ENCODE results near the gene EPB41L3.

EPB41L3 gene

DNA sequence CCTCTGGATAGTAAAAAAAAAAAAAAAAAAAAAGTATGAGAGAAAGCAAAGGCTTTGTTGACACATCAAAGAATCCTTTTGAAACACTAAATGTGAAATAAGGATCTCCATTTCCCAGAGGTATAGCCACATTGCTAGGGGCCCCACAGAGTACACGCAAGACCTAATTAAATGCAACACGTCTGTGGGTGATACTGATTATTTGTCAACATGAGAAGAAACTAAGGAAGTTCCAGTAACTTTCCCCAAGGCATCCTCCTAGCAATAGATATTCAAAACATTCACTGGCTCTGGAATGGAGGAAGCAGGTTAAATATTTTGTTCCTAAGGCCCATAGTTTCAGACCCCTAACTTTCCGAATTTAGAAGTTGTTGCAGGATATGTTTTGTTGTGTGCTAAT is 24.6 kb upstream of the EPB41L3 start (continued):
- TF ChIP-seq, protein P1, sequence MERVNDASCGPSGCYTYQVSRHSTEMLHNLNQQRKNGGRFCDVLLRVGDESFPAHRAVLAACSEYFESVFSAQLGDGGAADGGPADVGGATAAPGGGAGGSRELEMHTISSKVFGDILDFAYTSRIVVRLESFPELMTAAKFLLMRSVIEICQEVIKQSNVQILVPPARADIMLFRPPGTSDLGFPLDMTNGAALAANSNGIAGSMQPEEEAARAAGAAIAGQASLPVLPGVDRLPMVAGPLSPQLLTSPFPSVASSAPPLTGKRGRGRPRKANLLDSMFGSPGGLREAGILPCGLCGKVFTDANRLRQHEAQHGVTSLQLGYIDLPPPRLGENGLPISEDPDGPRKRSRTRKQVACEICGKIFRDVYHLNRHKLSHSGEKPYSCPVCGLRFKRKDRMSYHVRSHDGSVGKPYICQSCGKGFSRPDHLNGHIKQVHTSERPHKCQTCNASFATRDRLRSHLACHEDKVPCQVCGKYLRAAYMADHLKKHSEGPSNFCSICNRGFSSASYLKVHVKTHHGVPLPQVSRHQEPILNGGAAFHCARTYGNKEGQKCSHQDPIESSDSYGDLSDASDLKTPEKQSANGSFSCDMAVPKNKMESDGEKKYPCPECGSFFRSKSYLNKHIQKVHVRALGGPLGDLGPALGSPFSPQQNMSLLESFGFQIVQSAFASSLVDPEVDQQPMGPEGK (CRISPR knock-in tag; IDR thresholded peaks at IDR 0.05; ENCODE audit: borderline replicate concordance) = no peak
- no peak for TF ChIP-seq TCF4 (CRISPR knock-in tag; IDR thresholded peaks at IDR 0.05; ENCODE audit: borderline replicate concordance)
- TF ChIP-seq TSHZ2 (CRISPR knock-in tag; IDR thresholded peaks at IDR 0.05) = no peak
- no peak for TF ChIP-seq ESRRG (CRISPR knock-in tag; IDR thresholded peaks at IDR 0.05)
- no peak for TF ChIP-seq RARB (CRISPR knock-in tag; IDR thresholded peaks at IDR 0.05)
- TF ChIP-seq GLIS3 (CRISPR knock-in tag; IDR thresholded peaks at IDR 0.05) = no peak
- no peak for TF ChIP-seq PPARA (CRISPR knock-in tag; IDR thresholded peaks at IDR 0.05; ENCODE audit: borderline replicate concordance)
- no peak for TF ChIP-seq ARNTL (CRISPR knock-in tag; IDR thresholded peaks at IDR 0.05; ENCODE audit: borderline replicate concordance, low read depth)
- no peak for TF ChIP-seq ZFP3 (CRISPR knock-in tag; IDR thresholded peaks at IDR 0.05)
- TF ChIP-seq ISL1 (CRISPR knock-in tag; IDR thresholded peaks at IDR 0.05) = no peak

DNA sequence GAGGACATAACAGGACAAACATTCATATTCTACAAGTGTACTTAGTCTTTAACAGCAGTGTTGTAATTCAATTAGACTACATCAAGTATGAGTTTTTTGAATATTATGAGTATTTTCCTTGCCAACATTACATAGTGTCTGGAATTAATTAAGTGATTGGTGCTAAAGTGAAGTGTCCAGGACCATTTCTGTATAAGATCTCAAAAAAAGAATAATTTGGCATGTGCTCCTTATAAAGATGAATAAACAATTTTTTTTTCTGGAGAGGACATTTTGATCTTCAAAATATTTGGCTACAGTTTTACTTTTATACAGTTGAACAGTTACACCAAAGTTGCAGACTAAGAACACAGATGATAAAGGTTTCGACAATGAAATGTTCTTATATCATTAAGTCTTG is 15.1 kb upstream of the EPB41L3 start:
- ATAC-seq = no peak
- TF ChIP-seq ISL1 (CRISPR knock-in tag; IDR thresholded peaks at IDR 0.05) = no peak
- TF ChIP-seq, protein P2, sequence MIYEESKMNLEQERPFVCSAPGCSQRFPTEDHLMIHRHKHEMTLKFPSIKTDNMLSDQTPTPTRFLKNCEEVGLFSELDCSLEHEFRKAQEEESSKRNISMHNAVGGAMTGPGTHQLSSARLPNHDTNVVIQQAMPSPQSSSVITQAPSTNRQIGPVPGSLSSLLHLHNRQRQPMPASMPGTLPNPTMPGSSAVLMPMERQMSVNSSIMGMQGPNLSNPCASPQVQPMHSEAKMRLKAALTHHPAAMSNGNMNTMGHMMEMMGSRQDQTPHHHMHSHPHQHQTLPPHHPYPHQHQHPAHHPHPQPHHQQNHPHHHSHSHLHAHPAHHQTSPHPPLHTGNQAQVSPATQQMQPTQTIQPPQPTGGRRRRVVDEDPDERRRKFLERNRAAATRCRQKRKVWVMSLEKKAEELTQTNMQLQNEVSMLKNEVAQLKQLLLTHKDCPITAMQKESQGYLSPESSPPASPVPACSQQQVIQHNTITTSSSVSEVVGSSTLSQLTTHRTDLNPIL (CRISPR knock-in tag; IDR thresholded peaks at IDR 0.05; ENCODE audit: low read depth) = no peak
- TF ChIP-seq ZC3H10 (CRISPR knock-in tag; IDR thresholded peaks at IDR 0.05) = no peak
- TF ChIP-seq ZNF565 (CRISPR knock-in tag; conservative IDR thresholded peaks at IDR 0.05; ENCODE audit: low read depth) = no peak
- TF ChIP-seq OSR1 (CRISPR knock-in tag; IDR thresholded peaks at IDR 0.05) = no peak
- TF ChIP-seq TOX (CRISPR knock-in tag; IDR thresholded peaks at IDR 0.05; ENCODE audit: borderline replicate concordance) = no peak
- TF ChIP-seq POU6F1 (CRISPR knock-in tag; IDR thresholded peaks at IDR 0.05; ENCODE audit: borderline replicate concordance, low read depth) = no peak
- no peak for TF ChIP-seq TCF4 (CRISPR knock-in tag; IDR thresholded peaks at IDR 0.05; ENCODE audit: borderline replicate concordance)
- TF ChIP-seq, protein P1 (CRISPR knock-in tag; IDR thresholded peaks at IDR 0.05; ENCODE audit: borderline replicate concordance) = no peak
- no peak for TF ChIP-seq RARB (CRISPR knock-in tag; IDR thresholded peaks at IDR 0.05)
- TF ChIP-seq TSHZ2 (CRISPR knock-in tag; IDR thresholded peaks at IDR 0.05) = no peak
